Renal cortex interstitium (tissue), 11 donors: ENCODE data around the gene NOX5. TPM values are rescaled to one million over a fixed set of nuclear protein-coding genes. Genes with fewer than 3 reads are reported as not detected.

ENCODE experiments used
- DNase-seq, 11 donors: peaks; one replicate each; pipeline ENCODE4 v3.0.0-alpha.2; 2013; ENCODE audit warnings: low read depth in 9 of 11, low spot score in 4 of 11; ENCODE audit errors: extremely low read depth in 1 of 11
- polyA plus RNA-seq, 3 donors: library from polyadenylated mRNA; unstranded; fragments of 120-200 nt; gene quantifications; one replicate each; pipeline ENCODE4 v1.2.1, GENCODE V29; 2013; ENCODE audit not compliant: insufficient read length in 3 of 3

Gene NOX5
- polyA plus RNA-seq, 3 donors = 0.58 to 1.3 (median 0.65) TPM

GRCh38 chr15:69070396-69070795 lies 55.9 kb downstream of the NOX5 start:
- DNase-seq = no peak

- no peak for DNase-seq
Measured at GRCh38 chr15:69071260-69071659, 56.8 kb downstream of the NOX5 start.

DNA sequence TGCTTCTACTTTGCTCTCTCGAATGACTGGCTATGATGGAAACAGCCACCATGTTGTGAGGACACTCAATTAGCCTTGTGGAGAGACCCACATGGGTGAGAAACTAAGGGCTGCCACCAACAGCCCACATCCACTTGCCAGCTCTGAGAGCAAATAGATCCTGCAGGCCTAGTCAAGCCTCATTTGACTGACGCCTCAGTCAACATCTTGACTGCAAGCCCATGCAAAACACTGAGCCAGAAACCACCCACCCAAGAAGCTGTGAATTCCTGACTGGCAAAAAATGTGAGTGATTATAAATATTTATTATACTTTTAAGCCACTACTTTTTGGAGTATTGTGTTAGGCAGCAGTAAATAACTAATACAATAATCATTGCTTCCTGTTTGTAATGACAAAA lies 58.4 kb downstream of the NOX5 start:
- no peak for DNase-seq

DNA sequence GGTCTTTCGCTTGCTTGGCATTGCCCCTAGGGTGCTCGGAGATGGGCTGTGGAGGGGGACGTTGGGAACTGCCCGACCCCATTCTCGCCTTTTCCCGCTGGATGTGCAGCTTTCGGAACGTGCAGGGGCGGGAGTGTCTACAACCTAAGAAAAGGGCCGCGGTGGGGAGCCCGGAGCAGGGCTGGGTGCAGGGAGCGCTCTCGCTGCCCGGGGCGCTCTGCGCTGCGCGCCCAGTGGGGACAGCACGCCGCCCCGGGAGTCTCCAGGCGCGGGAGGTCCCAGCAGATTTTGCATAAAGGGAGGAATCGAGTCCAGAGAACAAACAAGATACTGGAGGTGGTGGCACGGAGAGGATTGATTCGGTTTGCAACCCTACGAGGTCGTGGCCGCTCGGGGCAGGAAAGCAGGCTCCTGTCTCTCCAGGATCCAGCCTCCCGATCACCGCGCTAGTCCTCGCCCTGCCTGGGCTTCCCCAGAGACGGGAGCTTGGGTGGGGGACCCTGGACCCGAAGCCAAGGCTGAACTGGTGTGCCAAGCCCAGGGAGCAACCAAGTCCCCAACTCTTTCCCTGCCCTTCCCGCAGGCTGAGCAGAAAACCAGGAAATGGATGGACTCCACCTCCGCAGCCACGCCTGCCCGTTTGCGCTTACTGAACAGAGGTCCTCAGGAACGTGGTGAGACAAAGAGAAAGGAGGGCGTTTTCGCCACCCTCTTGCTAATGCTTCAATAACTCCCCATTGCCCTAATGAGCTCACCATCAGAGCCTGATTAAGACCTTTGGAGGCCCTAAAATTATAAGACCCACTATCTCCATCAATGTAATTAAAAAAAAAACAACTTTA lies 59.7 kb downstream of the NOX5 start:
- peak in 5 of 11 donors; percentile 49 to 76 (median 64) for DNase-seq

- DNase-seq = peak in 1 of 11 donors; percentile 57
Measured at GRCh38 chr15:69074843-69075224, 60.3 kb downstream of the NOX5 start.

- DNase-seq = no peak
Measured at GRCh38 chr15:69075440-69075839, 60.9 kb downstream of the NOX5 start.

GRCh38 chr15:69076756-69077155 lies 62.3 kb downstream of the NOX5 start:
- DNase-seq = no peak

- DNase-seq = no peak
Measured at GRCh38 chr15:69078638-69079037, 64.1 kb downstream of the NOX5 start.

GRCh38 chr15:69080295-69081248 lies 66.1 kb downstream of the NOX5 start:
- no peak for DNase-seq

- no peak for DNase-seq
Measured at GRCh38 chr15:69081310-69082004, 67.0 kb downstream of the NOX5 start.

DNA sequence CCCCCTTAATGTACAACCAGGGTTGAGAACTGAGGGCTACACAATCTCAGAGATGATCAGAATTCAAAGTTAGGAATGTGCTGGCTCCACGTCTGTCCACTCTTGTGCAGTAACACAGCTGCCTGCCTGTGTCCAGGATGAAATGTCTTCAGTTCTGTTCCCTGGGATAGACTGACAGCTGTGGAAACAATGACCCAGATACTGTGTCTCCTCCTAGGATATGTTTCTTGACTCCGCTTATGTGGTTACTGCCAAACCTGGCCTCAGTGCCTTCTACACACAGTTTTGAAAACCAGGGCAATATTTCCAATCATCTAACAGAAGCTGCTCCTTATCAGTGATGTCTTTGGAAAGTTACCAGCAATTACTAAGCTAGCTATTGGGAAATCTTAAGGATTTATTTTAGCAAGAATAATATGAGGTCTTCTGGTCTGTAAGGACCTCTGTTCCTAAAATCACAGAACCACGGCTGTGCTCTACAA lies 67.6 kb downstream of the NOX5 start:
- no peak for DNase-seq

DNA sequence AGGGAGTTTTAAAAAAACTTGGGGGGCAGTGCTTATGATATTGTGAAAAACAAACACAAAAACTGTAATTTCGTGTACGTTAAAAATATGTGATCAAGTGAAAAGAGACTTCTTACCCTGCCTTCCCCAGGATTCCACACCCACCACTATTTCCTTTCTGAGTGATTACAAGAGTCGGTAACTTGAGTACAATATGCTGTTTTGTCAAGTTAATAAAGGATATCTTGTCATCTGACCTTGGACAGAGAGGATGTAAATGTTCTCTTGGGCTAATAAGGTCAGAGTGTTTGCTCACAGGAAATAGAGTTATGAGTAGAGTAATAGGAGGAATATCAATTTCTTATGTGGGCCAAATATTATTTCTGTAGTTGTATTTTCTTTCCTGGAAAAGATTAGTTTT lies 68.1 kb downstream of the NOX5 start:
- DNase-seq = no peak

DNA sequence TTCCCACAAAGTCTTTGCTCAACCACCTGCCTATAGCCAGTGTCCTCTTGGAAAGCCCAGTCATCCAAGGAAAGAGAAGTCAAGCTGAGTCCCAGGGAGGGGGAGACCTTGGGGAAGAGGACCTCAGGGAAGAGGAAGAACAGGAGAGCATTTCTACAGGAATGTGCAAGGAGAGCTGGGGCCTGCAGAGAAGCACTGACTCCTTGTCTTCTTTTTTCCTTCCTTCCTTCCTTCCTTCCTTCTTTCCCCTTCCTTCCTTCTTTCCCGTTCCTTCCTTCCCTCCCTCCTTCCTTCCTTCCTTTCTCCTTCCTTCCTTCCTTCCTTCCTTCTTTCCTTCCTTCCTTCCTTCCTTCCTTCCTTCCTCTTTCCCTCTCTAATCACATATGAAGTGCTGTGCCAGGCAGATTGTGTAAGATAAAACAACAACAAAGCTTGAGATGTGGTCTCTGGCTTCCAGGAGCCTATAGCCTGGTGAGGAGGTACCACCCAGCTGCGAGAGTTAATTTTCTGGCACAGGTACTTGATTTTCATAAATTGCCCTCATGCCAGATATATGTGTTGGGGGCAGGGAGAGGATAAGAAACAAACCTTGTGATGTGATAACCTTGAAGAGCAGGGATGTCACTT lies 70.0 kb downstream of the NOX5 start:
- DNase-seq = no peak

- no peak for DNase-seq
Measured at GRCh38 chr15:69085325-69086081, 71.0 kb downstream of the NOX5 start.

DNA sequence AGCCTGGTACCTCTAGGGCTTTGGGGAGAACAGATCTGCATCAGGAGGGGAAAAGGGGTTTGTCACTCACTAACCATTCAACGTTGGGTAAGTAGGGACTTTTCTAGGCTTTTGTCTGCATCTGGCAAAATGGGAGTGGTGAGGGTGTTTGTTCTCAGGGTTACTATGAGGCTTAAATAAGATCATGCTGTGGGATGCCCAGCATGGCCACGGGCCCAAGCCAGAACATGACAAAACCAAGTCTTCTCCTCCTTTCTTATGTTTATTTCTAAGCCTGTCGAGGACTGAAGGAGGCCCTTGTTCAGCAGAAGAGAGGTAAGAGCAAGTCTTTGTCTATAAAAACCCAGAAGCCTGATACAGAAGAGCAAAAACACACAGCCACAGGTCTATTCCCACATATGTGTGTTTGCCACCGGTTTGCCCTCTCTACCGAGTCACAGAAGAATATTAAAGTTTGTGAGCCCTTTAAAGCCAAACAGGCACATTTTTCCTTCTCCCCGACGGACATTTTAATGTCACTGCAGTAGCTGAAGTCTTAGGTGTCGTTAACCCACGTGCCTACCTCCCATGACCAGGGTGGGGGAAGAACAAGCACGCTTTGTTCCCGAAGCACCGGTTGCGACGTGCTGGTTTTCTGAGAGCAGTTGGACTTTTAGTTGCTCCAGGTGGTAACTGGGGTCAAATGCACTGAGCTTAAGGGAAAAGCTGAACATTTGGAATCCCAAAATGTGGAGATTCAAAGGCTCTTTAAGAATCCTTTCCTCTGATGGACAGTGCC lies 72.1 kb downstream of the NOX5 start:
- DNase-seq = no peak

- DNase-seq = no peak
Measured at GRCh38 chr15:69087366-69087976, 73.0 kb downstream of the NOX5 start.
